GM12878 (cell line): ENCODE measurements around the gene NACA2. TPM values are rescaled to one million over a fixed set of nuclear protein-coding genes. Genes with fewer than 3 reads are reported as not detected.

Source experiments
- ATAC-seq: fragments of 200-7000 bp; cut with Tn5 transposase; 3 replicates; pipeline ENCODE4 v1.9.1; 2020; ENCODE audit warnings: mild to moderate bottlenecking, moderate library complexity
- BruUV-seq: library from RNA; stranded (reverse); fragments of 400-500 nt; replicated peaks from 2 replicates; lab custom pipeline; 2021; lab: Mats Ljungman, UMichigan
- CTCF ChIA-PET: fragments of 300-600 bp; sonication (Branson Sonifier 250); formaldehyde crosslinking; extraction: SDS; loops from one replicate; lab custom pipeline; 2021; ENCODE audit warnings: inconsistent platforms; lab: Yijun Ruan, JAX
- POLR2A ChIA-PET: fragments of 350-600 bp; formaldehyde crosslinking; extraction: SDS; loops from one replicate; lab custom pipeline; 2021; ENCODE audit warnings: inconsistent platforms; lab: Charles Lee
- RAD21 ChIA-PET: fragments of 300-600 bp; sonication (Branson Sonifier 250); formaldehyde crosslinking; loops from one replicate; lab custom pipeline; 2023; ENCODE audit warnings: antibody characterized with exemption; ENCODE audit not compliant: unreplicated experiment; lab: Charles Lee
- SMC1A ChIA-PET: fragments of 300-600 bp; sonication (Branson Sonifier 250); formaldehyde crosslinking; loops from one replicate; lab custom pipeline; 2023; ENCODE audit not compliant: unreplicated experiment, uncharacterized antibody; lab: Charles Lee
- DNase-seq: peaks from one replicate; pipeline ENCODE4 v3.0.0-alpha.2; 2011; ENCODE audit warnings: low read depth, low spot score
- FAIRE-seq: peaks from 3 replicates; lab custom pipeline; 2011; peaks lifted over from hg19 to GRCh38; lab: Jason Lieb, UNC
- H2AFZ ChIP-seq: 2 replicates; pipeline ENCODE4 v1.6.0; 2011; ENCODE audit warnings: low read depth, low read length, control low read depth; ENCODE audit not compliant: control insufficient read depth
- H3K27ac ChIP-seq: 2 replicates; pipeline ENCODE4 v1.5.1; 2011; ENCODE audit warnings: control low read depth; ENCODE audit not compliant: control insufficient read depth, insufficient read depth
- H3K27me3 ChIP-seq, 2 experiments: replicated peaks in 1 of 2; 2 replicates each; pipeline versions ENCODE4 v1.6.0 to v1.6.1; 2011; ENCODE audit warnings: low read length in 1 of 2; ENCODE audit not compliant: control insufficient read depth in 2 of 2, insufficient read depth in 2 of 2
- H3K36me3 ChIP-seq, 2 experiments: 2 replicates each; pipeline ENCODE4 v1.5.1; 2011; ENCODE audit warnings: low read length in 1 of 2; ENCODE audit not compliant: control insufficient read depth in 2 of 2, insufficient read depth in 2 of 2
- H3K4me1 ChIP-seq: 2 replicates; pipeline ENCODE4 v1.6.1; 2011; ENCODE audit warnings: mild to moderate bottlenecking, low read length, moderate library complexity, mixed read lengths; ENCODE audit not compliant: control insufficient read depth, insufficient read depth
- H3K4me2 ChIP-seq: 2 replicates; pipeline ENCODE4 v1.6.0; 2011; ENCODE audit warnings: control low read depth; ENCODE audit not compliant: control insufficient read depth, insufficient read depth
- H3K4me3 ChIP-seq: fragments of 200-600 bp; sonication (generic); 2 replicates; pipeline ENCODE4 v1.5.1; 2016
- H3K79me2 ChIP-seq: 2 replicates; pipeline ENCODE4 v1.6.0; 2011; ENCODE audit warnings: low read length; ENCODE audit not compliant: control insufficient read depth, insufficient read depth
- H3K9ac ChIP-seq: 2 replicates; pipeline ENCODE4 v1.8.0; 2011; ENCODE audit warnings: low read length, control low read depth, mixed read lengths; ENCODE audit not compliant: control insufficient read depth, insufficient read depth
- H3K9me3 ChIP-seq: replicated peaks from 3 replicates; pipeline ENCODE4 v1.5.1; 2011; ENCODE audit warnings: mild to moderate bottlenecking, low read length; ENCODE audit not compliant: control insufficient read depth, insufficient read depth
- H4K20me1 ChIP-seq: 2 replicates; pipeline ENCODE4 v1.6.0; 2011; ENCODE audit not compliant: control insufficient read depth, insufficient read depth
- NBN ChIP-seq: fragments of 450-650 bp; IDR thresholded peaks from 2 replicates; pipeline ENCODE4 v1.6.1; 2016
- NFXL1 ChIP-seq: fragments of 450-650 bp; IDR thresholded peaks from 2 replicates; pipeline ENCODE4 v1.6.1; 2017; ENCODE audit warnings: antibody characterized with exemption, mild to moderate bottlenecking, borderline replicate concordance
- SRF ChIP-seq, 2 experiments: IDR thresholded peaks; 2 replicates each; pipeline ENCODE4 v1.6.1; 2011; ENCODE audit warnings: low read depth in 2 of 2, low read length in 2 of 2, mild to moderate bottlenecking in 1 of 2, moderate library complexity in 1 of 2
- WGBS: methylation state at CpG from one replicate; pipeline ENCODE4 v1.1.6; 2016; ENCODE audit warnings: low lambda C conversion rate; ENCODE audit not compliant: insufficient replicate concordance, insufficient coverage; ENCODE audit errors: missing lambda C conversion rate; 5-methylcytosine and 5-hydroxymethylcytosine counted together
- in situ Hi-C: fragments of 300-500 bp; cut with MboI; formaldehyde crosslinking; loops from 9 replicates; pipeline ENCODE4 v1.14.3; 2018; ENCODE audit warnings: mixed read lengths
- intact Hi-C: fragments of 100-400 bp; cut with micrococcal nuclease; formaldehyde crosslinking; loops from one replicate; pipeline ENCODE4 v1.14.2; 2022; ENCODE audit not compliant: unreplicated experiment
- polyA plus RNA-seq, 11 experiments: library from polyadenylated mRNA; depleted of rRNA in 4 of 11; unstranded in 6 of 11; stranded (reverse) in 5 of 11; fragments of >200 nt; fragmentation: Nextera tagmentation in 4 of 11; fragmentation: Illumina TruSeq in 1 of 11; extraction: Ambion mirVana in 4 of 11; extraction: Trizol in 1 of 11; gene quantifications; 1 replicate in 1 of 11; 2 replicates in 10 of 11; pipeline versions ENCODE4 v1.2.1 to v1.2.3, GENCODE V29; 2011 to 2016; ENCODE audit warnings: inconsistent platforms in 2 of 11, missing spikeins in 2 of 11, low read depth in 1 of 11
- total RNA-seq, 4 experiments: library from RNA; depleted of rRNA in 3 of 4; stranded (reverse); fragments of >200 nt in 3 of 4; fragmentation: Illumina TruSeq in 1 of 4; extraction: Trizol in 1 of 4; gene quantifications; 2 replicates each; pipeline versions ENCODE4 v1.2.1 to v1.2.3, GENCODE V29; 2013 to 2021
- TF ChIP-seq, protein P1 (sequence below): fragments of 450-650 bp; IDR thresholded peaks from 2 replicates; pipeline ENCODE4 v1.6.1; 2017; ENCODE audit warnings: mild to moderate bottlenecking, moderate library complexity

Gene NACA2
- total and polyA plus RNA-seq, 10 of the 15 experiments (the other 5 are each of a cell fraction or from before 2014, with no cell fraction given) = 0.16 to 0.68 (median 0.36) TPM; not detected in 4

GRCh38 chr17:61601297-61601696, 10.3 kb upstream of the NACA2 start:
- CTCF ChIA-PET = interaction anchor here (0.9 to 1.0 kb wide), 2 partner anchors 11 to 143 kb away, joined by 3 to 4 read pairs; no protein-coding TSS in a partner anchor
- Histone ChIP-seq H3K36me3 (no peaks in the 10 kb centered on the region), H3K79me2 (no peaks in the 10 kb centered on the region), H4K20me1 (no peaks in the 10 kb centered on the region), H3K27me3 (0 out of 4 replicates have a peak, but pooled peaks cover 0 to 2% of the 10 kb centered on the region in 2 experiments), H2AFZ (no peak overlapping the region), H3K4me2 (no peak overlapping the region), H3K4me1 (no peaks in the 10 kb centered on the region), H3K9ac (no peak overlapping the region), H3K9me3 (no peaks in the 10 kb centered on the region), H3K4me3 (no peak overlapping the region), H3K27ac (no peak overlapping the region)
- POLR2A ChIA-PET = no interaction called here
- 0 out of 2 replicates have a peak, but pooled peaks have one; percentile 56 for TF ChIP-seq NFXL1
- no peak for TF ChIP-seq NBN
- TF ChIP-seq, protein P1, sequence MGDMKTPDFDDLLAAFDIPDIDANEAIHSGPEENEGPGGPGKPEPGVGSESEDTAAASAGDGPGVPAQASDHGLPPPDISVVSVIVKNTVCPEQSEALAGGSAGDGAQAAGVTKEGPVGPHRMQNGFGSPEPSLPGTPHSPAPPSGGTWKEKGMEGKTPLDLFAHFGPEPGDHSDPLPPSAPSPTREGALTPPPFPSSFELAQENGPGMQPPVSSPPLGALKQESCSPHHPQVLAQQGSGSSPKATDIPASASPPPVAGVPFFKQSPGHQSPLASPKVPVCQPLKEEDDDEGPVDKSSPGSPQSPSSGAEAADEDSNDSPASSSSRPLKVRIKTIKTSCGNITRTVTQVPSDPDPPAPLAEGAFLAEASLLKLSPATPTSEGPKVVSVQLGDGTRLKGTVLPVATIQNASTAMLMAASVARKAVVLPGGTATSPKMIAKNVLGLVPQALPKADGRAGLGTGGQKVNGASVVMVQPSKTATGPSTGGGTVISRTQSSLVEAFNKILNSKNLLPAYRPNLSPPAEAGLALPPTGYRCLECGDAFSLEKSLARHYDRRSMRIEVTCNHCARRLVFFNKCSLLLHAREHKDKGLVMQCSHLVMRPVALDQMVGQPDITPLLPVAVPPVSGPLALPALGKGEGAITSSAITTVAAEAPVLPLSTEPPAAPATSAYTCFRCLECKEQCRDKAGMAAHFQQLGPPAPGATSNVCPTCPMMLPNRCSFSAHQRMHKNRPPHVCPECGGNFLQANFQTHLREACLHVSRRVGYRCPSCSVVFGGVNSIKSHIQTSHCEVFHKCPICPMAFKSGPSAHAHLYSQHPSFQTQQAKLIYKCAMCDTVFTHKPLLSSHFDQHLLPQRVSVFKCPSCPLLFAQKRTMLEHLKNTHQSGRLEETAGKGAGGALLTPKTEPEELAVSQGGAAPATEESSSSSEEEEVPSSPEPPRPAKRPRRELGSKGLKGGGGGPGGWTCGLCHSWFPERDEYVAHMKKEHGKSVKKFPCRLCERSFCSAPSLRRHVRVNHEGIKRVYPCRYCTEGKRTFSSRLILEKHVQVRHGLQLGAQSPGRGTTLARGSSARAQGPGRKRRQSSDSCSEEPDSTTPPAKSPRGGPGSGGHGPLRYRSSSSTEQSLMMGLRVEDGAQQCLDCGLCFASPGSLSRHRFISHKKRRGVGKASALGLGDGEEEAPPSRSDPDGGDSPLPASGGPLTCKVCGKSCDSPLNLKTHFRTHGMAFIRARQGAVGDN = no peak
- no peak for TF ChIP-seq SRF (IDR thresholded peaks at IDR 0.05; ENCODE audit: low read depth in 2 of 2, low read length in 2 of 2)
- ATAC-seq (no peak), DNase-seq (no peak), FAIRE-seq (no peak)
- SMC1A ChIA-PET = no interaction called here
- BruUV-seq = no TSS peak
- intact Hi-C loops (no loop called here), in situ Hi-C loops (no loop called here)
- 60% methylated on average over 4 of the region's 4 CpGs for WGBS
- RAD21 ChIA-PET = no interaction called here
